Prostate gland (tissue), 2 donors: ENCODE measurements around the gene SVOPL.

ENCODE experiments used
- POLR2A ChIP-seq: fragments of 450-650 bp; IDR thresholded peaks from one replicate; pipeline ENCODE4 v1.6.1; 2016; ENCODE audit warnings: antibody characterized with exemption, mild to moderate bottlenecking
- POLR2AphosphoS5 ChIP-seq: sonication (generic); formaldehyde crosslinking; IDR thresholded peaks from one replicate; pipeline ENCODE4 v1.6.1; 2017; ENCODE audit warnings: antibody characterized with exemption
- TF ChIP-seq, protein P1 (sequence below), 4 experiments: fragments of 200-600 bp in 2 of 4; fragments of 450-650 bp in 2 of 4; sonication (generic) in 2 of 4; IDR thresholded peaks; 1 replicate in 3 of 4; 2 replicates in 1 of 4; pipeline ENCODE4 v1.5.1; 2016 to 2019; ENCODE audit warnings: antibody characterized with exemption in 4 of 4, mild to moderate bottlenecking in 2 of 4, moderate library complexity in 2 of 4

DNA sequence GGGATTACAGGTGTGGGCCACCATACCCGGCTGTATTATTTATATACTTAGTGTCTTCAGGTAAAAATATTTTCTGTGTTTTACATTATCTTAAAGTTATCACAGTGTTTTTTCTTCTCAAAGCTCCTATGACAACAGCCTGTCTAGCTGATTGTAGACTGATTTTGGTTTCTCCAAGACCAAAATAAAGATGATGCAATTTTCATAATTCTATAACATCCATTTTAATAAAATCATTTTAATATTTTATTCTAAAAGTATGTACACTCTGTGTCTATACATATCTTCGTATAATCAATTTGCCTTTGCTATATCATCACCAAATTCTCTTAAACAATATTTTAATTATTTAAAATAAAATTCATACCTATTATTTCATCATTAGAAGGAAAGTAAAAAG, 132.5 kb downstream of the SVOPL start:
- TF ChIP-seq, protein P1, sequence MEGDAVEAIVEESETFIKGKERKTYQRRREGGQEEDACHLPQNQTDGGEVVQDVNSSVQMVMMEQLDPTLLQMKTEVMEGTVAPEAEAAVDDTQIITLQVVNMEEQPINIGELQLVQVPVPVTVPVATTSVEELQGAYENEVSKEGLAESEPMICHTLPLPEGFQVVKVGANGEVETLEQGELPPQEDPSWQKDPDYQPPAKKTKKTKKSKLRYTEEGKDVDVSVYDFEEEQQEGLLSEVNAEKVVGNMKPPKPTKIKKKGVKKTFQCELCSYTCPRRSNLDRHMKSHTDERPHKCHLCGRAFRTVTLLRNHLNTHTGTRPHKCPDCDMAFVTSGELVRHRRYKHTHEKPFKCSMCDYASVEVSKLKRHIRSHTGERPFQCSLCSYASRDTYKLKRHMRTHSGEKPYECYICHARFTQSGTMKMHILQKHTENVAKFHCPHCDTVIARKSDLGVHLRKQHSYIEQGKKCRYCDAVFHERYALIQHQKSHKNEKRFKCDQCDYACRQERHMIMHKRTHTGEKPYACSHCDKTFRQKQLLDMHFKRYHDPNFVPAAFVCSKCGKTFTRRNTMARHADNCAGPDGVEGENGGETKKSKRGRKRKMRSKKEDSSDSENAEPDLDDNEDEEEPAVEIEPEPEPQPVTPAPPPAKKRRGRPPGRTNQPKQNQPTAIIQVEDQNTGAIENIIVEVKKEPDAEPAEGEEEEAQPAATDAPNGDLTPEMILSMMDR (IDR thresholded peaks at IDR 0.05), result no peak
- TF ChIP-seq POLR2A (no peak), POLR2AphosphoS5 (no peak)
